Measurements from ENCODE around the gene MNT.
A peak's percentile ranks its signal among the peaks of the same experiment; 100 is the strongest.

MNT gene

DNA sequence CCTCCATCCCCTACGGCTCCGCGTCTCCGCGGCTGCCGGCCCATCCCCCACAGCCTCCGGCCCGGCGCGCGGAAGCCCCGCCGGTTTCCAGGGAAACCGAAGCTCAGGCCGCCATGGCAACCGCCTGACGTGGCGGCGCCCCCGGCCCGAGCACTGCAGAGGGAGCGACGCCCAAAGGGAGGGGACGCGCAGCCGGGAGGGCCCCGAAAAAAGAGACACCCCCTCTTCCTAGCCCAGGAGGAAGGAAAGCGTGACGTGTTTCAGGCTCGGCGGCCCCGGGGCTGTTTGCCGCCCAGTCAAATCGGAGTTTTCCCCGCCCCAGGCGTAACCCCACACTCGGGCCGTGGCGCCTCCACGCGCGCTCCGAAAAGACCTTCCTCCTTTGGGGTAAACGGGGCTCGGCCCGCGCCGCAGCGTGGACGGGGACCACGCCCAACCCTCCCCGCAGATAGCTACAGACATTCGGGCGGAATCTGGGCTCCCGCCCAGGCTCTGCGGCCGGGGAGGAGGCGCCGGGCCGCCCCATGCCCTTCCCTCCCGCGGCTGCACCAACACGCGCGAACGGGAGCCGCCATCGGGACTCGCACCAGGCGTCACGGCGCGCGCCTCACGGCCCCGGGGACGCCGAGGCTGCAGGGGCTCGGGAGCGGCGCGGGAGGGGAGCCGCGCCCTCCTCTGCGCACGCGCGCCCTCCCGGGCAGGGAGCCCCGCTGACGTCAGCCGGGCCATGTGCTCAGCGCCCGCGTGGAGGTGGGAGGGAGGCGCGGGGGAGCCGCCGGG, 7.5 kb downstream of the MNT start:
- peak; percentile 91 for DNase-seq (ENCODE audit: low spot score)
- no peak for TF ChIP-seq CTCF (IDR thresholded peaks at IDR 0.05; ENCODE audit: borderline replicate concordance, control extremely low read depth, extremely low read depth, insufficient read depth, missing control alignments)
- in situ Hi-C loops (cut with MboI; ENCODE audit: low sequenced_read_pairs, unreplicated experiment) = no loop called here

GRCh38 chr17:2392252-2393173, 8.3 kb downstream of the MNT start:
- in situ Hi-C loops (cut with MboI; ENCODE audit: low sequenced_read_pairs, unreplicated experiment) = no loop called here
- no peak for TF ChIP-seq CTCF (IDR thresholded peaks at IDR 0.05; ENCODE audit: borderline replicate concordance, control extremely low read depth, extremely low read depth, insufficient read depth, missing control alignments)
- peak; percentile 95 for DNase-seq (ENCODE audit: low spot score)

DNA sequence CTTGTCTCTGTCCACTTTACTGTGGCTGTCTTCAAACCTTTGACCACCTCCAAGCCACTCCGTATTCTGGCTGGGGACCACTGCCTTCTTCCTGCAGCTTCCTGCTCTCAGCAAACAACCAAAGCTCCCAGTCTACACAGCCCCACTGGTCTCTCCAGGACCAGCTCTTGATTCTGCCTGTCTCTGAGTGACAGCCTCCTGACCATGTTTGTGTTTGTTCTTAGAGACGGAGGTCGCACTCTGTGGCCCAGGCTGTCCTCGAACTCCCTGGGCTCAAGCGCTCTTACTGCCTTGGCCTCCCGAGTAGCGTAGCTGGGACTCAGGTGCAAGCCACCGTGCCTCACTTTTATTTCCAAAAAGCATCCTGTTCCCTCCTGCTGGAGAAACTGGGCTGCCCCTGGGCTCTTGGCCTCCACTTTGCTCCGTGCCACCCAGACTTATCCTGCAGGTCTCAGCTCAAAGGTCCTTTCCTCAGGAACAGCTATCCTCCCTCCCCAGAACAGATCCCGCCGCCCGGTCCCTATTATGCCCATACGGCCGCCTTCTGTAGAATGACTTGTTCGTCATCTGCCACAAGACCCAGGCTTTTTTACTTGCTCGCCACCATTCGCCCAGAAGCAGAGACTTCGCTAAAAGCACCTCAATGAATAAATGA, 9.1 kb downstream of the MNT start:
- no peak for DNase-seq (ENCODE audit: low spot score)
- in situ Hi-C loops (cut with MboI; ENCODE audit: low sequenced_read_pairs, unreplicated experiment) = no loop called here
- TF ChIP-seq CTCF (IDR thresholded peaks at IDR 0.05; ENCODE audit: borderline replicate concordance, control extremely low read depth, extremely low read depth, insufficient read depth, missing control alignments) = no peak

GRCh38 chr17:2390199-2390836, 10.5 kb downstream of the MNT start:
- in situ Hi-C loops (cut with MboI; ENCODE audit: low sequenced_read_pairs, unreplicated experiment) = no loop called here
- TF ChIP-seq CTCF (IDR thresholded peaks at IDR 0.05; ENCODE audit: borderline replicate concordance, control extremely low read depth, extremely low read depth, insufficient read depth, missing control alignments) = no peak
- no peak for DNase-seq (ENCODE audit: low spot score)

GRCh38 chr17:2388683-2389055, 12.2 kb downstream of the MNT start:
- in situ Hi-C loops (cut with MboI; ENCODE audit: low sequenced_read_pairs, unreplicated experiment) = no loop called here
- no peak for DNase-seq (ENCODE audit: low spot score)
- TF ChIP-seq CTCF (IDR thresholded peaks at IDR 0.05; ENCODE audit: borderline replicate concordance, control extremely low read depth, extremely low read depth, insufficient read depth, missing control alignments) = no peak
